GM13976 (cell line): Measurements from ENCODE around the gene CXorf66.

ENCODE experiments used
- DNase-seq: peaks from one replicate; pipeline ENCODE4 v3.0.0; 2012; ENCODE audit warnings: low spot score
- in situ Hi-C: fragments of 300-500 bp; cut with MboI; formaldehyde crosslinking; loops from one replicate; pipeline ENCODE4 v1.12.0; 2022; ENCODE audit warnings: low sequenced_read_pairs, mixed read lengths, inconsistent platforms; ENCODE audit not compliant: unreplicated experiment
- TF ChIP-seq, protein P1 (sequence below): IDR thresholded peaks from 2 replicates; pipeline ENCODE4 v1.5.1; 2012; ENCODE audit warnings: borderline replicate concordance, mild to moderate bottlenecking; ENCODE audit not compliant: insufficient read depth; ENCODE audit errors: extremely low read depth, missing control alignments, control extremely low read depth

The CXorf66 gene

DNA sequence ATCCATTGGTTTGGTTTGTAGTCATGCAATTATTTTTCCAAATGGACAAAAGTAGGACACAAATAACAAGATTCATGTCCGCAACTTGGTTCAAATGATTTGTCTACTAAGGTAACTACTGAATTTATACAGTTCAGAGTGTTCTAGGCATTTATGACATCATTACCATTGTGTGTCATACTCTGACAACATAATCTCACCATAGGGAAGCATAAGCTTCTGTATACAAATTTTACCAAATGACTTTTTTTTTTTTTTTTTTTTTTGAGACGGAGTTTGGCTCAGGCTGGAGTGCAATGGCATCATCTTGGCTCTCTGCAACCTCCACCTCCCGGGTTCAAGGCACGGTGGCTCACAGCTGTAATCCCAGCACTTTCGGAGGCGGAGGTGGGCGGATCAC, at the start of gene CXorf66:
Gene CXorf66, minus strand, starts transcription at position 101 of the 400 bp plus-strand sequence. Its CDS starts 25 bp downstream, at position 76.
- TF ChIP-seq, protein P1, sequence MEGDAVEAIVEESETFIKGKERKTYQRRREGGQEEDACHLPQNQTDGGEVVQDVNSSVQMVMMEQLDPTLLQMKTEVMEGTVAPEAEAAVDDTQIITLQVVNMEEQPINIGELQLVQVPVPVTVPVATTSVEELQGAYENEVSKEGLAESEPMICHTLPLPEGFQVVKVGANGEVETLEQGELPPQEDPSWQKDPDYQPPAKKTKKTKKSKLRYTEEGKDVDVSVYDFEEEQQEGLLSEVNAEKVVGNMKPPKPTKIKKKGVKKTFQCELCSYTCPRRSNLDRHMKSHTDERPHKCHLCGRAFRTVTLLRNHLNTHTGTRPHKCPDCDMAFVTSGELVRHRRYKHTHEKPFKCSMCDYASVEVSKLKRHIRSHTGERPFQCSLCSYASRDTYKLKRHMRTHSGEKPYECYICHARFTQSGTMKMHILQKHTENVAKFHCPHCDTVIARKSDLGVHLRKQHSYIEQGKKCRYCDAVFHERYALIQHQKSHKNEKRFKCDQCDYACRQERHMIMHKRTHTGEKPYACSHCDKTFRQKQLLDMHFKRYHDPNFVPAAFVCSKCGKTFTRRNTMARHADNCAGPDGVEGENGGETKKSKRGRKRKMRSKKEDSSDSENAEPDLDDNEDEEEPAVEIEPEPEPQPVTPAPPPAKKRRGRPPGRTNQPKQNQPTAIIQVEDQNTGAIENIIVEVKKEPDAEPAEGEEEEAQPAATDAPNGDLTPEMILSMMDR = no peak
- in situ Hi-C loops = no loop called here

DNA sequence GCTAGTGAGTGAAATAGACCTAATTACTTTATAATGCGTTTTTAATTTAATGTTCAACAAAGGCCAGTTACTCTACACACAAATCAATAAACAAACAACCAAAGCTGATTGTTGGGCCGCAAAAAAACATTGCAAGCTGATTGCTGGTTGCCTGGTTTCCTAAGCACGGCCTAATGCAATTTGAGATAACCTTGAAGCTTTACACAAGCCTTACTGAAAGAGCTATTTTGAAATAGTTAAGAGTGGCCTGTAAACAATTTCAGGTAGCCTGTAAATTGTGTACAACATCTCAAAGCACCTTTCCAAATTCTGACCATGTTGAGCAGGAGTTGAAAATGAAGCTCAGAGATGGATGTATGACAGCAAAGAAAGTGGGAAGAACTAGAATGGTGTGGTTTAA, 17.5 kb upstream of the CXorf66 start:
- in situ Hi-C loops = no loop called here
- TF ChIP-seq, protein P1 = no peak
- no peak for DNase-seq

More for the DNA sequence above, at the start of gene CXorf66:
- DNase-seq = no peak

DNA sequence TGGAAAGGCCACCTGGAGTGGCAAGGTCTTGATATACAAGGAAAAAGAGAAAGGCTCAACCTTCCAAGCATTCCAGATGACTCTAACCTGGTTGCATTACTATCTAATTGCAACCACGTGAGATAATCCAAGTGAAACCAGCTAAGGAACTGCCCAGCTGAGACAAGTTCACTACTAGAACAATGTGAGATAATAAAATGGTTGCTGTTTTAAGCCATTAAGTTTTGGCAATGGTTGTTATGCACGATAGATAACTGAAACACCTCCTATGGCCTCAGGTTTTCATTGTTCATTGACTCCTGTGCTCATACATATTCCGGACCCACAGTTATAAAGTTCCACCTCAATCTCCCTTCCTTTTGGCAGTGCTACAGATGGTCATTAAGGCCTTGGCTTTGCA, 9.2 kb upstream of the CXorf66 start:
- no peak for DNase-seq
- TF ChIP-seq, protein P1 = no peak
- in situ Hi-C loops = no loop called here

- DNase-seq = no peak
- in situ Hi-C loops = no loop called here
- TF ChIP-seq, protein P1 = no peak
These were observed 7.6 kb upstream of the CXorf66 start for GRCh38 chrX:139972629-139973624.

- no peak for DNase-seq
- TF ChIP-seq, protein P1 = no peak
- in situ Hi-C loops = no loop called here
These were observed 6.8 kb upstream of the CXorf66 start for GRCh38 chrX:139972113-139972512.

GRCh38 chrX:139971394-139971749, 6.1 kb upstream of the CXorf66 start:
- DNase-seq = no peak
- in situ Hi-C loops = no loop called here
- TF ChIP-seq, protein P1 = no peak
